ENCODE measurements around the gene SLC9A4.

SLC9A4 gene

GRCh38 chr2:102492006-102492405 lies 19.0 kb downstream of the SLC9A4 start:
- TF ChIP-seq CTCF (IDR thresholded peaks at IDR 0.05; ENCODE audit: low read depth, low read length, missing control alignments) = no peak
- no peak for DNase-seq (ENCODE audit: extremely low read depth, low read depth)
- H3K4me3 ChIP-seq (replicated peaks; ENCODE audit: low read depth, low read length) = no peak overlapping the region

GRCh38 chr2:102494570-102494969 lies 21.5 kb downstream of the SLC9A4 start:
- TF ChIP-seq CTCF (IDR thresholded peaks at IDR 0.05; ENCODE audit: low read depth, low read length, missing control alignments) = no peak
- H3K4me3 ChIP-seq (replicated peaks; ENCODE audit: low read depth, low read length) = no peak overlapping the region
- DNase-seq (ENCODE audit: extremely low read depth, low read depth) = no peak

- no peak for TF ChIP-seq CTCF (IDR thresholded peaks at IDR 0.05; ENCODE audit: low read depth, low read length, missing control alignments)
These were observed 25.4 kb downstream of the SLC9A4 start for GRCh38 chr2:102498414-102498813.

GRCh38 chr2:102499558-102499957 lies 26.5 kb downstream of the SLC9A4 start:
- no peak for TF ChIP-seq CTCF (IDR thresholded peaks at IDR 0.05; ENCODE audit: low read depth, low read length, missing control alignments)
- no peak for DNase-seq (ENCODE audit: extremely low read depth, low read depth)

More at GRCh38 chr2:102498414-102498813, 25.4 kb downstream of the SLC9A4 start:
- no peak for DNase-seq (ENCODE audit: extremely low read depth, low read depth)
- no peak overlapping the region for H3K4me3 ChIP-seq (replicated peaks; ENCODE audit: low read depth, low read length)

GRCh38 chr2:102502576-102502975 lies 29.6 kb downstream of the SLC9A4 start:
- DNase-seq (ENCODE audit: extremely low read depth, low read depth) = no peak
- H3K4me3 ChIP-seq (replicated peaks; ENCODE audit: low read depth, low read length) = no peak overlapping the region
- no peak for TF ChIP-seq CTCF (IDR thresholded peaks at IDR 0.05; ENCODE audit: low read depth, low read length, missing control alignments)

More at GRCh38 chr2:102499558-102499957, 26.5 kb downstream of the SLC9A4 start:
- H3K4me3 ChIP-seq (replicated peaks; ENCODE audit: low read depth, low read length) = no peak overlapping the region

GRCh38 chr2:102504833-102505232 lies 31.8 kb downstream of the SLC9A4 start:
- no peak overlapping the region for H3K4me3 ChIP-seq (replicated peaks; ENCODE audit: low read depth, low read length)
- no peak for TF ChIP-seq CTCF (IDR thresholded peaks at IDR 0.05; ENCODE audit: low read depth, low read length, missing control alignments)
- DNase-seq (ENCODE audit: extremely low read depth, low read depth) = no peak

GRCh38 chr2:102505290-102505689 lies 32.3 kb downstream of the SLC9A4 start:
- H3K4me3 ChIP-seq (replicated peaks; ENCODE audit: low read depth, low read length) = no peak overlapping the region
- no peak for DNase-seq (ENCODE audit: extremely low read depth, low read depth)
- no peak for TF ChIP-seq CTCF (IDR thresholded peaks at IDR 0.05; ENCODE audit: low read depth, low read length, missing control alignments)
